OCI-LY3 (cell line): ENCODE data around the gene SLCO2A1.

Experiments
- CTCF ChIP-seq: fragments of 200-600, 300-600 bp; sonication (generic); IDR thresholded peaks from 2 replicates; pipeline ENCODE4 v1.5.1; 2014; ENCODE audit warnings: antibody characterized with exemption, low read length, low read depth
- EZH2phosphoT487 ChIP-seq: fragments of 200-600 bp; shearing (Covaris generic); IDR thresholded peaks from 2 replicates; pipeline ENCODE4 v1.6.1; 2018; ENCODE audit warnings: antibody characterized with exemption, mixed run types, low read depth

- TF ChIP-seq CTCF (no peak), EZH2phosphoT487 (no peak)
These were observed 80.7 kb downstream of the SLCO2A1 start for GRCh38 chr3:133948996-133949395.
